Bronchial smooth muscle cell (primary cell): ENCODE data around the gene TP53TG3B. TPM values are rescaled to one million over a fixed set of nuclear protein-coding genes. Genes with fewer than 3 reads are reported as not detected.

ENCODE experiments used
- total RNA-seq: library from RNA; depleted of rRNA; stranded (reverse); fragments of >200 nt; gene quantifications from 2 replicates; pipeline ENCODE4 v1.2.1, GENCODE V29; 2014

TP53TG3B gene, protein sequence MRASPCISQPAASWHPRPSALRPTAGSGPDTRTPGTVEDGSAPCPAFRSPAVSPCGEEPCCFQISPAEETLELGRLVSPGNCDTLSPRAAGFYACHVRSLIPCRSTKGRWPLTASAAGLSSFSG
- total RNA-seq, result not detected in 2 replicates

DNA sequence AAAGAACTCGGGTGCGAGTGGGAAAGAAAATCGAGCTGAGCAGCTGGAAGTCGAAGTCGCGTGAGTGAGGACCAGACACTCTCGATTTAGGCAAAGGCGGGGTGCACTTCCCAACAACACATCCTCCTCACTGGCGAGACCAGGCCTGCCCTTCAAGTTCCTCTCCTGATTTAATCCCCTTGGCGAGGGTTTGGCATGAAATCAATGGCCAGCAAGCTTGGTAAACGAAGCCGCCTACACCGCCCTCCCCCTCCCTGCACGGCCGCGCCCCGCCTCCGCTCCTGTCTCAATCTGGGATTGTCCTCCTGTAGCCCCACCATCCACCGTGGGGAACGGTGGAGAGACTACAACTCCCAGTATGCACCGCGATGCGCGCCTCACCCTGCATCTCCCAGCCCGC lies at the start of gene TP53TG3B:
TP53TG3B (plus strand) TSS at position 301 of the 400 bp plus-strand sequence; CDS start at position 369, 68 bp downstream.

Other genes starting within 250 kb of the TP53TG3B start
- gene TP53TG3C, start 166.6 kb upstream of the TP53TG3B start, total RNA-seq, result not detected in 2 replicates
- not detected in 2 replicates for gene TP53TG3E, start 56.5 kb upstream of the TP53TG3B start, total RNA-seq
- not detected in 2 replicates for gene TP53TG3F, start 98.8 kb downstream of the TP53TG3B start, total RNA-seq